Hepatocyte (in vitro differentiated cells): ENCODE measurements around the gene KIF5A.
"Not testable (repeated sequence)": the region's sequence is repeated elsewhere in the genome, so short reads cannot be mapped to it uniquely, and the experiment has no call there.

Source experiments
- CTCF ChIP-seq: fragments of 200-600 bp; sonication (generic); IDR thresholded peaks from 2 replicates; pipeline ENCODE4 v1.5.1; 2016; ENCODE audit warnings: antibody characterized with exemption, mild to moderate bottlenecking; ENCODE audit not compliant: poor library complexity
- EZH2 ChIP-seq: fragments of 200-600 bp; sonication (generic); IDR thresholded peaks from 2 replicates; pipeline ENCODE4 v1.6.1; 2016; ENCODE audit warnings: antibody characterized with exemption, mild to moderate bottlenecking, borderline replicate concordance
- EZH2phosphoT487 ChIP-seq: fragments of 200-600 bp; sonication (generic); IDR thresholded peaks from one replicate; pipeline ENCODE4 v1.6.1; 2018; ENCODE audit warnings: antibody characterized with exemption, mild to moderate bottlenecking, low read depth, moderate library complexity; ENCODE audit not compliant: unreplicated experiment, severe bottlenecking

- not testable (repeated sequence) for TF ChIP-seq CTCF, EZH2, EZH2phosphoT487
Observed at GRCh38 chr12:57514246-57514645, 35.6 kb upstream of the KIF5A start.
